NCI-H2227 treated with DMSO at 0.1 percent for 48 hours (cell line): ENCODE data around the gene C19orf81.
"Not testable (repeated sequence)": the region's sequence is repeated elsewhere in the genome, so short reads cannot be mapped to it uniquely, and the experiment has no call there.

ENCODE experiments used
- DNase-seq: peaks from one replicate; lab custom pipeline; 2025; lab: John Stamatoyannopoulos, UW

Gene C19orf81

GRCh38 chr19:50649433-50650391 is at the start of gene C19orf81:
Gene C19orf81, plus strand, starts transcription at chr19:50649445. Its CDS starts 0 bp downstream, at chr19:50649445.
- DNase-seq, result no peak

GRCh38 chr19:50601407-50602088 is 47.7 kb upstream of the C19orf81 start:
- no peak for DNase-seq

GRCh38 chr19:50602089-50602422 is 47.2 kb upstream of the C19orf81 start:
- DNase-seq, result no peak

DNA sequence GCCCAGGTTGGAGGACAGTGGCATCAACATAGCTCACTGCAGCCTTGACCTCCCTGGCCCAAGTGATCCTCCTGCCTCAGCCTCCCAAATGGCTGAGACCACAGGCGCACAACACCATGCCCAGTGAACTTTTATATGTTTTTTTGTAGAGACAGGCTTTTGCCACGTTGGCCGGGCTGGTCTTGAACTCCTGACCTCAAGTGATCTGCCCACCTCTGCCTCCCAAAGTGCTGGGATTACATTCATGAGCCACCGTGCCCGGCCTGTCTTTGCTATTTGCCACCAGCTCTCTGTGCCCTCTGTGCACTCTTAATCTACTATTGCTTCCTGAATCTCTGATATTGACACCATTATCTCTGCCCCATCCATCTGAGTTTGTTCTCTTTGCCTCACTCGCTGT is 46.7 kb upstream of the C19orf81 start:
- DNase-seq, result no peak

GRCh38 chr19:50602935-50603334 is 46.3 kb upstream of the C19orf81 start:
- no peak for DNase-seq

- DNase-seq, result not testable (repeated sequence)
Measured at GRCh38 chr19:50604264-50605073, 44.8 kb upstream of the C19orf81 start.

DNA sequence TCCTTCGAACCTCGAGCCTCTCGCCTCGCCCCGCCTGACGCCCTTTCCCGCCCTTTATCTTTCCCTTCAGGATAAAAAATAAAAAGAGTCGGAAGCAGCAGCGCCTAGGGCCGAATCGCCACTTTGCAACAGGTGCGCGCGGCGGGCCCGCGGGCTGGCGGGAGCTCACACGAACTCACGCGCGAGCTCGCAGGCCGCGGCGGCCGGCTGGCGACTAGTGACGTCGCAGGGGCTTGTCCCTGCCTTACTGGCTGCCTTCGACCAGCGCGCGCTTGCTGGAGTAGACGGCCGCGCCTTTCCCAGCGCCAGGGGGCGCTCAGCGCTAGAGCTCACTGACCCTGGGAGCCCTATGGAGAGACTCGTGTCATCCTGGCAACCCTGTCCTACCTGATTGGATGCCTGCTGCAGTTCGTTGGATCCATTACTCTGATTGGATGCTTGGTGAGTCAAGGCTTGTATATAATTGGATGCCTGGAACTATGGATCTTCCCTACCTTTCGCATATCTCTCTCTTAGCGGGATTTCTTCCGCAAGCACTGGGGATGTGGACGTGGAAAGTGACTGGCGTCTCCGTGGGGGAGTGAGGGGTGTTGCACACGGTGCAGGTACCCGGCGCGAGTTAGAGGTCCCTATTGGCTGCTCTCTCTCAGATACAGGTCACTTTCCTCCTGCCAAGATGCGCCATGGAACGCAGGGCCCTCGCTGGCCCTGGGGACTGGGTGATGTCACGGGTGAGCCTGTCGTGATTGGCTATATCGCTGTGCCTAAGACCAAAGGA is 43.0 kb upstream of the C19orf81 start:
- DNase-seq, result peak; percentile 42

GRCh38 chr19:50607388-50607787 is 41.9 kb upstream of the C19orf81 start:
- DNase-seq, result no peak

DNA sequence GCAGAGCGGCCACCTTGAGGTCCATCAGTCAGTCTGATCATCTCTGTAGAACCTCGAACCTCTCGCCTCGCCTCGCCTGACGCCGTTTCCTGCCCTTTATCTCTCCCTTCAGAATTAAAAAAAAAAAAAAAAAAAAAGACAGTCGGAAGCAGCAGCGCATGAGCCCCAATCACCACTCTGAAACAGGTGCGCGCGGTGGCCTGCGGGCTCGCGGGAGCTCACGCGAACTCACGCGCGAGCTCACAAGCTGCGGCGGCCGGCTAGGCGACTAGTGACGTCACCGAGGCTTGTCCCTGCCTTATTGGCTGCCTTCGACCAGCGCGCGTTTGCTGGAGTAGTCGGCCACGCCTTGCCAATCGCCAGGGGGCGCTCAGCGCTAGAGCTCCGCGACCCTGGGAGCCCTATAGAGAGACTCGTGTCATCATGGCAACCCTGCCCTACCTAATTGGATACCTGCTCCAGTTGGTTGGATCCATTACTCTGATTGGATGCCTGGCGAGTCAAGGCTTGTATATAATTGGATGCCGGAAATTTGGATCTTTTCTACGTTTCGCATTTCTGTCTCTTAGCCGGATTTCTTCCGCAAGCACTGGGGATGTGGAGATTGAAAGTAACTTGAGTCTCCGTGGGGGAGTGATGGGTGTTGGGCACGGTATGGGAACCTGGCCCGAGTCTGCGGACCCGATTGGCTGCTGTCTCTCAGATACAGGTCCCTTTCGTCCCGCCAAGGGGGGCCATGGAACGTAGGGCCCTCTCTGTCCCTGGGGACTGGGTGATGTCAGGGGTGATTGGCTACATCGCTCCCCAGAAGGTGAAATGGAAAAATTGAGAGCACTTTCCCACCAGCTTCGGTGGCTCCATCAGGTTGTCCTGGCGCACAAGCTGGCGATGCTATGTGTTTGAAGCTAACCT is 41.1 kb upstream of the C19orf81 start:
- DNase-seq, result peak; percentile 78

DNA sequence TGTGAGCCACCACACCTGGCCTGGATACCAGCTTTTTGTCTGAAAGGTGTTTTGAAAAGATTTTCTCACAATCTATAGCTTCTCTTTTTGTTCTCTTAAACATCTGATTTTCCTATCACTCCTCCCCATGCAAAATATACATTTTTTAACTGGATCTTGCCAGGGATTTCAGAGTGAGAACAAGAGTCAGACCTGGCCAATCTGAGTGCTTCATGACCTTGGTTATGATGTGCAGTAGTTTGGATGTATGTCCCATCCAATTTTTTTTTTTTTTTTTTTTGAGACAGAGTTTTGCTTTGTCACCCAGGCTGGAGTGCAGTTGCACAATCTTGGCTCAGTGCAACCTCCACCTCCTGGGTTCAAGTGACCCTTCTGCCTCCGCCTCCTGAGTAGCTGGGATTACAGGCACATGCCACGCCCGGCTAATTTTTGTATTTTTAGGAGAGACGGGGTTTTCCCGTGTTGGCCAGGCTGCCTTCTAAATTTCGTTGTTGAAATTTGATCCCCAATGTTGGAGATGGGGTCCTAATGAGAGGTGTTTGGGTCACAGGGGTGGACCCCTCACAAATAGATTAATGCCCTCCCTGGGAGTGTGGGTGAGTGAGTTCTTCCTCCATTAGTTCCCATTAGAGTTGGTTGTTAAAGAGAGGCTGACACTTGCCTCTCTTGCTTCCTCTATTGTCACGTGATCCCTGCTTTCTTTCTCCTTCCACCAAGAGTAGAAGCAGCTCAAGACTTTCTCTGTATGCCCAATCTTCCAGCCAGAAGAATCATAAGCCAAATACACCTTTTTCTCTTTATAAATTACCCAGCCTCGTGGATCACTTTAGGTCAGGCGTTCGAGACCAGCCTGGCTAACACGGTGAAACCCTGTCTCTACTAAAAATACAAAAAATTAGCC is 36.5 kb upstream of the C19orf81 start:
- not testable (repeated sequence) for DNase-seq

GRCh38 chr19:50618379-50618778 is 30.9 kb upstream of the C19orf81 start:
- DNase-seq, result not testable (repeated sequence)

- DNase-seq, result not testable (repeated sequence)
Measured at GRCh38 chr19:50619184-50619583, 30.1 kb upstream of the C19orf81 start.

GRCh38 chr19:50620394-50620906 is 28.8 kb upstream of the C19orf81 start:
- not testable (repeated sequence) for DNase-seq

GRCh38 chr19:50624949-50625600 is 24.2 kb upstream of the C19orf81 start:
- DNase-seq, result no peak

DNA sequence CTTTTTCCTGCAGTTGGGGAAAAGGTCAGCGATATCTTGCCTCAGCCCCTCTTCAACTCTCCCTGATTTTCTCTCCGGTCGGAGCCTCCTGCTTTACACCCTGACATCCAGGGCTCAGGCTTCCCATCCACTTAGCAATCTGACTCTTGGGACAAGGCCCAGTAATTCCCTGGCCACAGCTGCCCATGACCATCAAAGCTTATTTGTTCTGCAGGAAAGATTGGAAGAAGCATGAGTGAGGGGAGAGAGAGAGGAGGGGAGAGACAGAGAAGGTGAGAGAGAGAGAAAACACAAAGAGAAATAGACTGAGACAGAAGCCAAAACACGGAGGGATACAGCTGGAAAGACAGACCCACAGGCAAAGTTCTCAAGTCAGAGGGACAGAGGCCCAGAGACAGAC is 23.2 kb upstream of the C19orf81 start:
- no peak for DNase-seq

GRCh38 chr19:50626795-50627194 is 22.4 kb upstream of the C19orf81 start:
- no peak for DNase-seq

- no peak for DNase-seq
Measured at GRCh38 chr19:50628146-50628545, 21.1 kb upstream of the C19orf81 start.

DNA sequence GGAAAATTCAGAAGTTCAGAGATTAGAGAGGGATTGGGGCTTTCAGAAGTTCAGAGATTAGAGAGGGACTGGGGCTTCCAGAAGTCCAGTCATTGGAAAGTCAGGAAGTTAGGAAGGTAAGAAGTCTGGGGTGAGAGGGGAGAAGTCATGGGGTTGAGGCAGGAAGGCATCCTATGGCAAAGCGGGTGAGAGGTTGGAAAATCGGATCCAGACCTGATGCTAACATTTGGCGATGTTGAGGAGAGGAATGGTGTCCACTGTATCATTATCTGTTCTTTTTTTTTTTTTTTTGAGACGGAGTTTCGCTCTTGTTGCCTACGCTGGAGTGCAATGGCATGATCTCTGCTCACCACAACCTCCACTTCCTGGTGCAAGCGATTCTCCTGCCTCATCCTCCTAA is 20.7 kb upstream of the C19orf81 start:
- no peak for DNase-seq

DNA sequence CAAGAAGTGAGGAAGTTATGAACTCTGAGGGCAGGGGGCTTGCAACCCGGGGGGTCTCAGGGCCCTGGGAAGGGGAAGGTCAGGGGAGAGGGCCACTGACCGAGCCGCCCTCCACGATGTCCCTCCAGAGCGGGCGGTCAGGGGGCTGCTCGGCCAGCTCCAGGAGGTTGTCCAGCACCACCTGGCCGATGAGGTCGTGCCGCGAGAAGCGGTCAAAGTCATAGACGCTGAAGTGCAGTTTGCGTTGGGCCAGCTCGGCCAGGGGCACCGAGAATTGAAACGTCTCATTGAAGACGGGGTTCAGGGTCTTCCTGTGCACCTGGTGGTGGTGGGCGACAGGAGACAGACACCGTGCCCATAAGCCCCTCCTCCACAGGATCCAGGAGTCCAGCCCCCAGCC is 20.1 kb upstream of the C19orf81 start:
- no peak for DNase-seq
